Body of pancreas (tissue), 4 donors: Measurements from ENCODE around the gene GPM6B.

Experiments
- POLR2A ChIP-seq, 3 donors: fragments of 450-650 bp; IDR thresholded peaks; one replicate each; pipeline ENCODE4 v1.6.1; 2016; ENCODE audit warnings: antibody characterized with exemption in 3 of 3, mild to moderate bottlenecking in 2 of 3
- TF ChIP-seq, protein P1 (sequence below), 7 experiments: fragments of 450-650 bp in 4 of 7; fragments of 200-600 bp in 3 of 7; sonication (generic) in 3 of 7; IDR thresholded peaks; one replicate each; pipeline ENCODE4 v1.5.1; 2016 to 2019; ENCODE audit warnings: antibody characterized with exemption in 7 of 7

GRCh38 chrX:13752646-13753045, 64.2 kb downstream of the GPM6B start:
- TF ChIP-seq, protein P1, sequence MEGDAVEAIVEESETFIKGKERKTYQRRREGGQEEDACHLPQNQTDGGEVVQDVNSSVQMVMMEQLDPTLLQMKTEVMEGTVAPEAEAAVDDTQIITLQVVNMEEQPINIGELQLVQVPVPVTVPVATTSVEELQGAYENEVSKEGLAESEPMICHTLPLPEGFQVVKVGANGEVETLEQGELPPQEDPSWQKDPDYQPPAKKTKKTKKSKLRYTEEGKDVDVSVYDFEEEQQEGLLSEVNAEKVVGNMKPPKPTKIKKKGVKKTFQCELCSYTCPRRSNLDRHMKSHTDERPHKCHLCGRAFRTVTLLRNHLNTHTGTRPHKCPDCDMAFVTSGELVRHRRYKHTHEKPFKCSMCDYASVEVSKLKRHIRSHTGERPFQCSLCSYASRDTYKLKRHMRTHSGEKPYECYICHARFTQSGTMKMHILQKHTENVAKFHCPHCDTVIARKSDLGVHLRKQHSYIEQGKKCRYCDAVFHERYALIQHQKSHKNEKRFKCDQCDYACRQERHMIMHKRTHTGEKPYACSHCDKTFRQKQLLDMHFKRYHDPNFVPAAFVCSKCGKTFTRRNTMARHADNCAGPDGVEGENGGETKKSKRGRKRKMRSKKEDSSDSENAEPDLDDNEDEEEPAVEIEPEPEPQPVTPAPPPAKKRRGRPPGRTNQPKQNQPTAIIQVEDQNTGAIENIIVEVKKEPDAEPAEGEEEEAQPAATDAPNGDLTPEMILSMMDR (IDR thresholded peaks at IDR 0.05): no peak
- TF ChIP-seq POLR2A (IDR thresholded peaks at IDR 0.05): no peak
